H1 (cell line): ENCODE measurements around the gene ERI3. TPM values are rescaled to one million over a fixed set of nuclear protein-coding genes. Genes with fewer than 3 reads are reported as not detected.

ENCODE experiments used
- ATF2 ChIP-seq: IDR thresholded peaks from 2 replicates; pipeline ENCODE4 v1.6.1; 2012; ENCODE audit warnings: low read length, inconsistent platforms
- BACH1 ChIP-seq: IDR thresholded peaks from 2 replicates; pipeline ENCODE4 v1.6.1; 2012; ENCODE audit warnings: low read length, improper control_type of control experiment
- CHD1 ChIP-seq: IDR thresholded peaks from 2 replicates; pipeline ENCODE4 v1.6.1; 2012; ENCODE audit warnings: low read depth, low read length, improper control_type of control experiment
- CHD2 ChIP-seq: IDR thresholded peaks from 2 replicates; pipeline ENCODE4 v1.6.1; 2012; ENCODE audit warnings: low read length, improper control_type of control experiment
- CTCF ChIP-seq, 3 experiments: IDR thresholded peaks; 1 replicate in 2 of 3; 2 replicates in 1 of 3; pipeline versions ENCODE4 v1.5.1 to v1.6.1; 2011; ENCODE audit warnings: low read length in 3 of 3, mild to moderate bottlenecking in 3 of 3, inconsistent platforms in 2 of 3, low read depth in 1 of 3, moderate library complexity in 1 of 3; ENCODE audit not compliant: insufficient read depth in 1 of 3; ENCODE audit errors: control extremely low read depth in 1 of 3
- EGR1 ChIP-seq: IDR thresholded peaks from 2 replicates; pipeline ENCODE4 v1.6.1; 2011; ENCODE audit warnings: low read depth, low read length, borderline replicate concordance
- HDAC6 ChIP-seq: IDR thresholded peaks from one replicate; pipeline ENCODE4 v1.7.1; 2012; ENCODE audit warnings: low read depth, mild to moderate bottlenecking, inconsistent platforms, low read length, moderate library complexity
- KDM1A ChIP-seq: fragments of 200-600, 300-600 bp; sonication (generic); IDR thresholded peaks from 2 replicates; pipeline ENCODE4 v1.7.1; 2016; ENCODE audit warnings: mild to moderate bottlenecking, low read length, borderline replicate concordance
- KDM5A ChIP-seq: fragments of 200-600 bp; IDR thresholded peaks from 2 replicates; pipeline ENCODE4 v1.7.1; 2012; ENCODE audit warnings: mild to moderate bottlenecking, low read length, inconsistent platforms, mixed read lengths
- POLR2AphosphoS5 ChIP-seq: IDR thresholded peaks from 2 replicates; pipeline ENCODE4 v1.6.1; 2011; ENCODE audit warnings: low read depth, low read length
- POU5F1 ChIP-seq: IDR thresholded peaks from 2 replicates; pipeline ENCODE4 v1.6.1; 2011; ENCODE audit warnings: low read depth, mild to moderate bottlenecking, low read length, moderate library complexity
- RBBP5 ChIP-seq: IDR thresholded peaks from 2 replicates; pipeline ENCODE4 v1.7.1; 2012; ENCODE audit warnings: low read depth, mild to moderate bottlenecking, inconsistent platforms, low read length, moderate library complexity, borderline replicate concordance
- RFX5 ChIP-seq: IDR thresholded peaks from 2 replicates; pipeline ENCODE4 v1.6.1; 2011; ENCODE audit warnings: low read depth, low read length, improper control_type of control experiment, borderline replicate concordance
- SIN3A ChIP-seq, 2 experiments: IDR thresholded peaks in 1 of 2; conservative IDR thresholded peaks in 1 of 2; 2 replicates each; pipeline ENCODE4 v1.6.1; 2011 to 2012; ENCODE audit warnings: low read length in 2 of 2, improper control_type of control experiment in 1 of 2, low read depth in 1 of 2, mild to moderate bottlenecking in 1 of 2
- SP4 ChIP-seq: IDR thresholded peaks from 2 replicates; pipeline ENCODE4 v1.6.1; 2012; ENCODE audit warnings: low read length, inconsistent platforms
- SUZ12 ChIP-seq: fragments of 200-600 bp; sonication (generic); IDR thresholded peaks from 2 replicates; pipeline ENCODE4 v1.6.1; 2012; ENCODE audit warnings: mild to moderate bottlenecking, inconsistent platforms, low read length, moderate library complexity, mixed read lengths
- TBP ChIP-seq: IDR thresholded peaks from 2 replicates; pipeline ENCODE4 v1.6.1; 2011; ENCODE audit warnings: low read depth, low read length, improper control_type of control experiment
- TCF12 ChIP-seq: IDR thresholded peaks from 2 replicates; pipeline ENCODE4 v1.6.1; 2011; ENCODE audit warnings: low read depth, mild to moderate bottlenecking, low read length
- polyA plus RNA-seq, 7 experiments: library from polyadenylated mRNA; depleted of rRNA in 3 of 7; stranded (reverse) in 5 of 7; unstranded in 2 of 7; fragments of >200 nt in 5 of 7; fragments of 200-250 nt in 2 of 7; gene quantifications; 1 replicate in 5 of 7; 2 replicates in 1 of 7; 4 replicates in 1 of 7; pipeline versions ENCODE4 v1.2.1 to v1.2.3, GENCODE V29; 2011 to 2013; ENCODE audit warnings: missing spikeins in 2 of 7, mixed read lengths in 2 of 7
- total RNA-seq: library from RNA; stranded (reverse); fragmentation: NEBNext Ultra II Directional; extraction: Animal tissue kit (Norgen Biotek cat#: 25700); gene quantifications from 2 replicates; pipeline ENCODE4 v1.2.1, GENCODE V29; 2021
- TF ChIP-seq, protein P1 (sequence below): IDR thresholded peaks from 2 replicates; pipeline ENCODE4 v1.6.1; 2011; ENCODE audit warnings: low read depth, mild to moderate bottlenecking, low read length; ENCODE audit not compliant: insufficient read depth

ERI3 gene
- total and polyA plus RNA-seq, 2 of the 8 experiments (the other 6 are each of a cell fraction or from before 2014, with no cell fraction given), result 81.1 to 199 TPM

- TF ChIP-seq BACH1, result no peak
- TF ChIP-seq RFX5, result peak; percentile 46; the same call in 1 of the 2 replicates
- TF ChIP-seq SP4, result peak; percentile 96
- TF ChIP-seq TCF12, result 0 out of 2 replicates have a peak, but pooled peaks have one; percentile 62
- peak; percentile 100 for TF ChIP-seq RBBP5
- no peak for TF ChIP-seq SUZ12
- peak; percentile 67; the same call in 1 of the 2 replicates for TF ChIP-seq CHD2
- TF ChIP-seq, protein P1, sequence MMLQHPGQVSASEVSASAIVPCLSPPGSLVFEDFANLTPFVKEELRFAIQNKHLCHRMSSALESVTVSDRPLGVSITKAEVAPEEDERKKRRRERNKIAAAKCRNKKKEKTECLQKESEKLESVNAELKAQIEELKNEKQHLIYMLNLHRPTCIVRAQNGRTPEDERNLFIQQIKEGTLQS, result no peak
- peak in 1 of 3 experiments; percentile 20; a peak in 1 of 4 replicates for TF ChIP-seq CTCF (IDR thresholded peaks at IDR 0.05; ENCODE audit: control extremely low read depth in 1 of 3, insufficient read depth in 1 of 3, low read depth in 1 of 3, low read length in 3 of 3)
- TF ChIP-seq SIN3A (conservative IDR thresholded peaks at IDR 0.05 in 1 of 2, IDR thresholded peaks at IDR 0.05 in 1 of 2; ENCODE audit: low read depth in 1 of 2, low read length in 2 of 2), result peak; percentile 58 to 94; a peak in 2 of 4 replicates
- TF ChIP-seq KDM1A, result no peak
- TF ChIP-seq POU5F1, result no peak
- peak; percentile 86 for TF ChIP-seq TBP
- peak; percentile 69; the same call in 1 of the 2 replicates for TF ChIP-seq KDM5A
- TF ChIP-seq POLR2AphosphoS5, result no peak; the same call in 1 of the 2 replicates
- TF ChIP-seq CHD1, result no peak
- TF ChIP-seq HDAC6, result no peak
- TF ChIP-seq ATF2, result peak; percentile 96
- peak; percentile 75; the same call in 1 of the 2 replicates for TF ChIP-seq EGR1
These were observed 141.6 kb downstream of the ERI3 start, which contains the start of gene DMAP1 (continued) for GRCh38 chr1:44213222-44214112.
